AG04449 (cell line): ENCODE results near the gene ATP6V1E1.
"Not testable (repeated sequence)": the region's sequence is repeated elsewhere in the genome, so short reads cannot be mapped to it uniquely, and the experiment has no call there.

ENCODE experiments used
- CTCF ChIA-PET: fragments of 350-600 bp; formaldehyde crosslinking; extraction: SDS; loops from one replicate; lab custom pipeline; 2021; ENCODE audit warnings: antibody characterized with exemption; lab: Yijun Ruan, JAX
- POLR2A ChIA-PET: fragments of 400-600, 350-600 bp; formaldehyde crosslinking; extraction: SDS; loops from one replicate; lab custom pipeline; 2020; ENCODE audit warnings: antibody characterized with exemption, inconsistent platforms; lab: Yijun Ruan, JAX
- DNase-seq: peaks from one replicate; pipeline ENCODE4 v3.0.0-alpha.2; 2010; ENCODE audit warnings: low read depth, low spot score
- H3K4me3 ChIP-seq: 2 replicates; pipeline ENCODE4 v1.5.1; 2011; ENCODE audit warnings: low read depth, mild to moderate bottlenecking, control low read depth, low read length
- CTCF ChIP-seq: IDR thresholded peaks from one replicate; pipeline ENCODE4 v1.5.1; 2011; ENCODE audit warnings: mild to moderate bottlenecking, moderate library complexity, low read length, control low read depth, inconsistent platforms; ENCODE audit not compliant: insufficient read depth; ENCODE audit errors: missing control alignments

The ATP6V1E1 gene

GRCh38 chr22:17647452-17647851 is 18.9 kb upstream of the ATP6V1E1 start:
- no peak for DNase-seq
- ChIA-PET CTCF (no interaction called here), POLR2A (interaction anchor here (1.9 kb wide), 1 partner anchor 8 kb away, joined by 4 read pairs; the partner anchor contains the start of gene BCL2L13)
- TF ChIP-seq CTCF, result no peak
- H3K4me3 ChIP-seq, result no peak overlapping the region

- CTCF ChIA-PET, DNase-seq, POLR2A ChIA-PET, H3K4me3 ChIP-seq: not testable (repeated sequence)
Observed at GRCh38 chr22:17642357-17642756, 13.8 kb upstream of the ATP6V1E1 start.

GRCh38 chr22:17641269-17641668 is 12.7 kb upstream of the ATP6V1E1 start:
- TF ChIP-seq CTCF, result no peak
- no peak for DNase-seq
- no peak overlapping the region for H3K4me3 ChIP-seq
- CTCF ChIA-PET, result no interaction called here
- POLR2A ChIA-PET, result no interaction called here

- no peak for TF ChIP-seq CTCF
- no peak for DNase-seq
- CTCF ChIA-PET, result interaction anchor here (0.6 to 1.9 kb wide), 5 partner anchors 88 to 146 kb away, joined by 3 to 5 read pairs (median 4); no protein-coding TSS in a partner anchor
- POLR2A ChIA-PET, result interaction anchor here (0.7 to 1.0 kb wide), 3 partner anchors 8 to 33 kb away, joined by 3 to 4 read pairs (median 4); no protein-coding TSS in a partner anchor
- H3K4me3 ChIP-seq, result peak overlapping the region; percentile 92
Observed at GRCh38 chr22:17639247-17639741, 10.7 kb upstream of the ATP6V1E1 start.

- CTCF ChIA-PET, result interaction anchor here (0.6 to 1.9 kb wide), 5 partner anchors 89 to 147 kb away, joined by 3 to 5 read pairs (median 4); no protein-coding TSS in a partner anchor
Observed at GRCh38 chr22:17638432-17639246, 10.1 kb upstream of the ATP6V1E1 start, which contains the start of gene BCL2L13. BCL2L13 (plus strand) TSS chr22:17638757; CDS start chr22:17655712, 16,955 bp downstream.

GRCh38 chr22:17638182-17638431 is 9.6 kb upstream of the ATP6V1E1 start:
- DNase-seq, result no peak
- POLR2A ChIA-PET, result no interaction called here

More at GRCh38 chr22:17638432-17639246, 10.1 kb upstream of the ATP6V1E1 start, which contains the start of gene BCL2L13:
- DNase-seq, result no peak
- peak within 1 kb of the TSS; percentile 92 for H3K4me3 ChIP-seq
- TF ChIP-seq CTCF, result no peak
- POLR2A ChIA-PET, result interaction anchor here (0.7 to 1.0 kb wide), 3 partner anchors 9 to 33 kb away, joined by 3 to 4 read pairs (median 4); no protein-coding TSS in a partner anchor

More at GRCh38 chr22:17638182-17638431, 9.6 kb upstream of the ATP6V1E1 start:
- CTCF ChIA-PET, result no interaction called here
- H3K4me3 ChIP-seq, result peak overlapping the region; percentile 92
- peak; percentile 3 for TF ChIP-seq CTCF
